Stimulated activated CD8-positive, alpha-beta memory T cell treated with anti-CD3 and anti-CD28 coated beads, Interleukin-4, amount 100 ng/mL, for 1 hour (primary cell): Measurements from ENCODE around the gene STOML1.
"Not testable (repeated sequence)": the region's sequence is repeated elsewhere in the genome, so short reads cannot be mapped to it uniquely, and the experiment has no call there.

ENCODE experiments used
- DNase-seq, 2 donors: peaks; one replicate each; pipeline ENCODE4 v3.0.0-alpha.2; 2020; ENCODE audit warnings: low read depth in 2 of 2, low spot score in 1 of 2

STOML1 gene

DNA sequence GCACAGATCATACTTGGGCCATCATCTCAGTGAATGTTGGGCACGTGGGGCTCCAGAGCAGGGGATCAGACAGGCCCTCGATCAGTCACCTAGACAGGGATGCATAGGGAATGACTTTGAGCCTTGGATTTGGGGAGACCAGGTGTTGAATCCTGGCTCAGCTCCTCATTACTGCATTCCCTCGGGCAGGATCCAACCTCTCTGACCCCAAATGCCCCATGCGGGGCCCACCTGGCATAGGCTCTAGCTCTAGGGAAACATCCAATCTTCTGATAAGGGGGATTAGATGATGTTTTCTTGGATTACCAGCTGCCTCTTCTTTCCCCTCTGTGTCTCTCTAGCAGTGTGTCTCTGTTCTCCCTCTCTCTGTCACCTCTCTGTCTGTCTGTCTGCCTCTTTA is 43.1 kb downstream of the STOML1 start:
- DNase-seq = no peak

DNA sequence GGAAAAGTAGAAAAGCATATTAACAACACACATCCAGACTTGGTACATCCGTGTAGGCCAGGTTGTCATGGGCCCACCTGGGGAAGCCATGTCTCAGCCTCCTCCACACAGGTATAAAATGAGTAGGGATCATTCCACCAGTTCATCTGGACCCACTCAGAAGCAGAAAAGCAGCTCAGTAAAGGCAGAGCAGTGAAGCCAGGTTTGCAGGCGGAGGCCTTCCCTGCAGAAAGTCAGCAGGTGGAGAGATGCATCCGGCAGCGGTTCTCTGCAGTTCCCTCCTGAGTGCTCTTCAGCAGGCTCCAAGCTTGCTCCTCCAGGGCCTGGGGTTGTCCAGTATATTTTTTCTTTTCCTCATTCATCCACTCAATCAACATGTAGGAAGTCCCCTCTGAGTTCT is 43.7 kb downstream of the STOML1 start:
- DNase-seq = no peak

- DNase-seq = no peak
Observed at GRCh38 chr15:73947651-73948050, 44.4 kb downstream of the STOML1 start.

- DNase-seq = no peak
Observed at GRCh38 chr15:73946795-73947370, 45.2 kb downstream of the STOML1 start.

GRCh38 chr15:73946046-73946721 is 45.9 kb downstream of the STOML1 start:
- no peak for DNase-seq

- DNase-seq = no peak
Observed at GRCh38 chr15:73945130-73945508, 47.0 kb downstream of the STOML1 start.

DNA sequence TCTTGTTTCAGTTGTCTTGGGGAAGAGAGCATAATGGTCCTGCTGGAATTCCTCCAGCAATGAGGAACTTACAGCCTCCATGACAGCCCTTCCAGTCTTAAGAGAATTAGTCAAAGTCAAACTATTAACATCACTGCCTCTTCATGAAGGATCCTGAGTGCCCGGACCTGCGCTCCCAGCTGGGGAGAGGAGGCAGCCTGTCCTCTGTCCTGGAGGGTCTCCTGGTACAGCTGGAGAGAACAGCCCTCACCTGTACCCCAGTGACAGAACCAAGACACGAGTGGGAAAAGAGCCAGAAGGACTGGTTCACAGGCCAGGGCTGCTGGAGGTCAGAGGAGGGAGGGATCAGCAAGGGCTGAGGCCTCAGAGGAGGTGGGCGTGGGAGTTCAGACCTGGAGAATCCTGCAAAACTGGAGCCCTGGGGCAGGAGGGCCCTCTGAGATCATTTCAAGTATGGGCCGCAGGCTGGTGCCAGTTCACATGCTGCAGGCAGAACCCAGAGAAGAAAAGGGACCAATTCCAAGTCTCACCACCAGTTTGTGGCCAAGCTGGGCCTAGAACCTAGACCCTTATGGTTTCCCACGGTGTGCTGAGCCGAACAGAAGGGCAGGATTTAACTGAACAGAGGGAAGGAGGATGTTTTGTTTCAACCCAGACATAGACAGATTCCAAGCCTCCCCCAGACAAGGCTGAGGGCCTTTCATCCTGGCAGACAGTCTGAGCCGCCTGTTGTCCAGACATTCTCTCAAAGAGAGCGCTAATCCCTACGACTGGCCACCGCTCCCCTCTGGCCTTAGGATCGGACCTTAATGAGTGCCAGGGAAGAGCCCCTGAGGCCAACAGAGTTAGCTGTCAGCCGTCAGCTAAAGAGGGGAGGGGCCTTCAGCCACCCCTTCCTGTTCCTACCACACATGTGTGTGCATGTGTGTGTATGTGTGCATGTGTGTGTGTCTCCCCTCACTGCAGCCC is 47.6 kb downstream of the STOML1 start:
- no peak for DNase-seq

DNA sequence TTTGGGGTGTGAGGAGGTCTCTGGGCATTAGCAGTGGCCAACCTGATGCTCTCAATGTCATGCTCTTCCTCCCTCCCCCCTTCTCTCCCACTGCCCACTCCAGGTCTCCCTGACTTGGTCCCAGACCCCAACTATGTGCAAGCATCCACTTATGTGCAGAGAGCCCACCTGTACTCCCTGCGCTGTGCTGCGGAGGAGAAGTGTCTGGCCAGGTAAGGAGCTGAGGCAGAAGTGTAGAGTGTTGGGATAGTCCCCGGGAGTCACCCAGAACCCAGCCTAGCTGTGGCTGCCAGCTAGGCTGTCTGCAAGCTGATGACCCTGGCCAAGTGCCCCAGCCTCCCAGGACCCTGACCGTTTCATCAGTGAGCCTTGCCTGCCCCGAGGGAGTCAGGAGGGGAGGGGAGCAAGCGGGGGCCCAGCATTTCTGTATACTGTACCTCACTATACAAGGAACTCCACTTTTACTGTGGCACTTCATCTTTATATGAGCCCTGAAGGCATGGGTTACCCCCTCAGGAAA is 49.3 kb downstream of the STOML1 start:
- DNase-seq = no peak

DNA sequence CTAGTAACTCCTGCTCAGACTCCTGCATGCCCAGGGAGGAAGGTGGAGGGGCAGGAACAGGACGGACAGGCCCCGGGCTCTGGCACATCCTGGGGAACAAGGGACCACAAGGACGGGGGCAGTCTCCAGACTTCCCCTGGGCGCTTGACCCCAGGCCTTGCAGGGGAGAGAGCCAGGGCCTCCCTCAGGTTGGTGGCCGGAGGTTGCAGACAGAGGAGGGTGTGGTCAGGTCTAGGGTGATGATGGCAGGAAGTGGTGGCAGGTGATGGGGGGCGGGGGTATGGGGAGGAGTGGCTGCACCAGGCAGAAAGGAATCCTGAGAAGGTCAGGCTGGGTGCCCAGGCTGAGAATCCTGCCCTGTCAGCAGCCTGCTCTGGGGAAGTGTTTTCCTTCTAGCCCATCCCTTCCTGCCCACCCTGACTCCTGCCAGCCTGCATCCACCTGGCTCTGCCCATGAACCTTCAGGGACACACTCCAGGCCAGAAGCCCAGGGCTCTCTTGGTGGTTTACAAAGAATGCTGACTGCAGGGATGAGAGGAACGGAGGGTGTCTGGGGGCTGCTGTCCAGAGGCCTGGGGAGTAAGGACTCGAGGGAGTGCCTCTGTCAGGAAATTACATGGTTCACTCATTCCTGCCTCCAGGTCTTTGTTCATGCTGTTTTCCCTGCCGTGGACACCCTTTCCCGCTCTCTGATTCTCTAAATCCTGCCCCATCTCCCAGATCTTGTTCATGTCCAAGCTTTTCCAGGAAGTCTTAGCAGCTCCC is 50.0 kb downstream of the STOML1 start:
- DNase-seq = no peak

GRCh38 chr15:73941449-73941848 is 50.6 kb downstream of the STOML1 start:
- DNase-seq = no peak

- no peak for DNase-seq
Observed at GRCh38 chr15:73941044-73941443, 51.1 kb downstream of the STOML1 start.

GRCh38 chr15:73940061-73940981 is 51.8 kb downstream of the STOML1 start:
- no peak for DNase-seq

GRCh38 chr15:73939138-73939537 is 53.0 kb downstream of the STOML1 start:
- DNase-seq = no peak

GRCh38 chr15:73938516-73938915 is 53.6 kb downstream of the STOML1 start:
- DNase-seq = not testable (repeated sequence)

GRCh38 chr15:73937726-73938125 is 54.4 kb downstream of the STOML1 start:
- no peak for DNase-seq

- no peak for DNase-seq
Observed at GRCh38 chr15:73937296-73937695, 54.8 kb downstream of the STOML1 start.

DNA sequence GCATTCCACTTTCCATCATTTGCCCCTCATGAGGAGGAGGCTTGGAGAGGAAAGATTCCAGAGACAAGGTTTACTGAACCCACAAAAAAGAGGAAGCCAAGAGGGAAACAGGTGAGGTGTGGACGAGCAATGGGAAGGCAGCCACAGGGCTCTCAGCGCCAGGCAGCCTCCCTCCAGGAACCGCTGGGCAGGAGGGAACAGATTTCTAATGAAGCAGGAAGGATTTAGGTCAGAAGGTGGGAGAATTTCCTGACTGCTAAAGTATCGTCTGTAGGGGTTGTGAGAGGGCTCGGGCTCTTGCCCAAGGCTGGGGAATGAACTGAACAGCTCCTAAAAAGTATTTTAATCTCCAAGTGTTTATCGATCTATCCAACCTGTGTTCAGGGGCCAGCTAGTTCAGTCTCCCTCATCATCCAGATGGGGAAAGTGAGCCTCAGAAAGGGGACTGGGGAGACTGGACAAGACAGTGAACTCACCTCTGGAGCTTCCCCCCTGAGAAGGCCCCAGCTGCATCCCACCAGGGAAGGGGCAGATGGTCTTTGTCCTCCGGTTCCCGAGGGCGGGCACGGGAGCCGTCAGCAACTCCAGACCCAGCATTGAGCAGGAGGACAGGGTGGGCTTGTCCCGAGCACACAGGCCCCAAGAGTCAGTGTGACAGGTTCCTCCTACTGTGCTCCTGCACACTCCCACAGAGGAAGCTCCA is 55.4 kb downstream of the STOML1 start:
- no peak for DNase-seq

DNA sequence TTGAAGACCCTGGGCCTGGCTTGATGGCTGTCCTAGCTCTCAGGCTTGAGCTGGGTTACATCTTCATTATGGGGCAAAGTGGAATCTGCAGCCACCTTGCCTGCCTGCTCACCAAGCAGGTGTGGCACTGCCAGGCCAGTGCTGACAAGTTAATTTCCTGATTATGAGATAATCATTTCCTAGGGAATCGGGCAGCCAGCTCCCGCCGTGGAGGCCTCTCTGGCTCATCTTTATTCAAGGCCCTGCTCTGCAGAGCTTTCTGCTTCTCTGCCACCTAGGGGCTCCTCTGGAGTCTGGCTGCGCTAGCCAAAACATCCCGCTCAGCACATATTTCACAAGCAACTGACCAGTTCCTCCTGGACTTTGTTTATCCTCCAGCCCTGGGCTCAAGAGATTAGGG is 55.9 kb downstream of the STOML1 start:
- DNase-seq = no peak

GRCh38 chr15:73935547-73935946 is 56.5 kb downstream of the STOML1 start:
- no peak for DNase-seq
